ENCODE data around the gene ADPGK.
"Not testable (repeated sequence)": the region's sequence is repeated elsewhere in the genome, so short reads cannot be mapped to it uniquely, and the experiment has no call there.

Gene ADPGK

DNA sequence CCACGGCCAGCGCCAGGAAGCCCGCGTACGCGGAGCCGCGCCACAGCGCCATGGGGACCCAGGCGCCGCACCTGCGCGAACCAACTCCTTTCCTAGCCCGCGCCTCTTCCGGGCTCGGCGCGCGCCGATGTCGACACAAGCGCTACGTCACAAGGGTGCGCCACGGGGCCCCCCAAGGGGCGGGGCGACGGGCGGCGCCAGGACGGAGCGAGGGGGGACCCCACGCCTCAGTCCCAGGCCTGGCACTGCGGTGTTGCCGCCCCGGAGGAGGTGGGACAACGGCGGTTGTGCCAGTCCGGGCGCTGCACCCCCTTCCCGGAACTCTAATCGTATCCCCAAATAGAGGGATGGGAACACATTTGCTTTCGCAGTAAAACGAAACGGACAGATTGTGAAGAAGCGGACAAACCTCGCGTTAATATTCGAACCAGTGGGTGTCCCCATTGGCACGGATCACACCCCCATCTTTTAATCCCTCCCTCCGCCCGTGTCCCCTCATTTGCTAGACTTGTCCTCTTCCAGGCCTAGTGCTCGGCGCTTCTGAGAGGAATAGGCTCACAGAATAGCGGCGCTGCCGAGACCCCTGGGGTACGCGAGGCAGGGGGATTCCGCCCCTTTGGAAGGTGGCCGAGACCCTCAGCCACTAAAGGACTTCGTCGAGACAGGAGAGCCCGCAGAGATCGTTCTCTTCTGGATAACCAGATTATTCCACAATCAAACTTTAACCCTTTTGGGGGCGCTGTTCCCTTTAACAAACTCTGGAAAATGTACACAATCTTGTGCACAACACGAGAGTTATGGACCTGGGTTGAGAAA lies at the start of gene ADPGK:
Gene ADPGK (minus strand): TSS at position 119 of the 816 bp plus-strand sequence. CDS start 67 bp downstream, at position 52.
- DNase-seq (ENCODE audit: low spot score): peak; percentile 78

DNA sequence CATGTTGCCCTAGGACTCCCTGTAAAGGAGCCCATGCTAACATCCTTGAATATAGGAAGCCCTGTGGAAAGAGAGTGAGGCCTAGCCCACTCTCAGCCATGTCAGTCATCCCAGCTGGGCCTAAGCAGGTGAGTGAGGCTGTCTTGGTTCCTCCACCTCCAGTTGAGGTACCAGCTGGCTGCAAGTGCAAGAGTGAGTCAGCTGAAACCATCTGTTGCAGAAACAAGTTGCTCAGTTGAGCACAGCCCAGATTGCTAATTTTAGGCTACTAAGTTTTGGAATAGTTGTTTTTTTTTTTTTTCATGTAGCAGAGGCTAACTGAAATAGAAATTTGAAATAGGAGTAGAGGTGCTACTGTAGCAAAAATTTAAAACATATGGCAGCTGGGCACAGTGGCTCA lies 43.7 kb upstream of the ADPGK start:
- no peak for DNase-seq (ENCODE audit: low spot score)

DNA sequence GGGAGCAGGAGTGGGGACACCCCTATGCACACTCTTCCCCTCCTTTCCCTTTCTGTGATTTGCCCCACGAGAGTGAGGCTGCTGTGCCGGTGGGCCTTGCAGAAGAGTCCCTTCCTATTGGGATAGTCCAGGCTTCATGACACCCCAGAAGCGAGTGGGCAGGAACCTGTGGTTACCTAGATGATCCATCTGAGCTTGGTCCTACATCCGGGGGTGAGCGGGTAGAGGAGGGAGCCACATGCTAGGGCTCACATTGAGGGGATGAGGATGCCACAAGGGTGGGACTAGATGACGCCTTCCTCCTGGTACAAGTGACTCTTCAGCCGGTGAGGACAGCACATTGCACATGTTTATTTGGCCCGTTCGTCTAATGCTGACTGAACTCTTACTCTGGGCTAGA lies 43.1 kb upstream of the ADPGK start:
- DNase-seq (ENCODE audit: low spot score): no peak

DNA sequence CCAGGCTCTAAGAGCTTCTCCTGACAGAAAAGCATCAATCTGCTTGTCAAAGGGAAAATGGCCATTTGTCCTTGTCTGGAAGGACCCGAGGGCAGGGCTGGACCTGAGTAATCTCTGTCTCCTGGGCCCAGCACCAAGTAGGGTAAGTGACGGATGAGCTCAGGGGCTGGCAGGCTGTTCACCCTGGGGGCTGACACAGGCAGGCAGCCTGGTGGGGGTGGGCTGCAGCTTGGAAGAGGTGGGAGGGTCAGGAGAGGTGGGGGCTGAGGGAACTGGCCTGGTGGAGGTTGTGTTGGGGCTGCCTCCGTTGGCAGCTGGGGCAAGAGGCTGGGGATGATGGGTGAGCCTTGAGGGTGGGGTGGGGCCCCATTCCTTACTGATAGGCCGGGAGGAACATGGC lies 42.3 kb upstream of the ADPGK start:
- no peak for DNase-seq (ENCODE audit: low spot score)

DNA sequence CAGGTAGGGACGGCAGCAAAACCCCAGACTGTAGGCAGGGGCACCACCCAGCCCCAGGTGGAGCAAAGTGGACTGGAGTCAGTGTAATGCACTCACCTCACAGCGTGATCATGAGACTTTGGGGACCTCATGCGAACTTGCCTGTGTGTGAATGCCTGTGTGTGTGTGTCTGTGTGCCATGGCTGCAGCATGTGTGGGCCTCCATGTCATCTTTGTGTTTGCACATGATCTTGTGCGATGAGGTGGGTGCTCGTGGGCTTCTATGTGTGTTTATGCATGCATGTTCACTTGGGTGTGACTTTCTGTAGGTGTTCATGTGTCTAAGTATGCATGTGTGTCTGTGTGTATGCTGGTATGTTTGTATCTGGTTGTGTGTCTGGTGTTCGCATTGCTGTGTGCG lies 41.2 kb upstream of the ADPGK start:
- DNase-seq (ENCODE audit: low spot score): no peak

DNA sequence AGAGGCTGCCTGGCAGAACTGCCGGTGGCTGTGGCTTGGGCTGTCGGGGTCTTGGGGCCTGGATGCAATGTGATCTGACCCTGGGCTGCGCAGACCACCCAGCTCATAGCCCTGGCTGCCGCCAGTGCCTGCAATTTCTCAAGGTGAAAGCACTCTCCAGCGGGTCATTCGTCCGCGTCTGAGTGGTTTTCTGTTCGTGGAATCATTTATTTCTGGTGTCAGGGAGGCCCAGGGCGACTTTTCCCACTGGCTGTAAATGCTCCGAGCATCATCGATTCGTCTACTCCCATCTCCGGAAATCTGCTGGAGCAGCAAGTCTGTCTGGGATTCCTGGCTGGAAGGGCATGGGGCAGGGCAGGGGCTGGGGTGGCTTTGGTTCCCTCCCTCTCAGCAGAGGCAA lies 40.6 kb upstream of the ADPGK start:
- no peak for DNase-seq (ENCODE audit: low spot score)

DNA sequence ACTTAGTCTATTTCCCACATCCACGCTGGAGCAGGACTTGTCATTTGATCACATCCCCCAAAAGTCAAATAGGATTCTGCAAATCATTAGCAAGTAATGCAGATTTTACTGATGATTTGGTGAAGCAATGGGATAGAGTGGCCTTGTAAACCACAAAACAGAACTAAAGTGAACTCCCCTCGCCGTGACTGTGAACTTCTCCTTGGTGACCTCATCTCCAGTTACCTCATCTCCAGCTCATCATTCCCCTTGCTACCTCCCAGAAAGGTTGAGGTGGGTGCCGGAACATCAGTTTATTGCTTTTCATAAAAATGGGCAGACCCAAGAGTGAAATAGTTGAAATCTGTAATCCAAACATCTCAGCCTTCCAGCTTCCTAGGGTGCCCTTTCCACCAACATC lies 36.7 kb upstream of the ADPGK start:
- DNase-seq (ENCODE audit: low spot score): no peak

DNA sequence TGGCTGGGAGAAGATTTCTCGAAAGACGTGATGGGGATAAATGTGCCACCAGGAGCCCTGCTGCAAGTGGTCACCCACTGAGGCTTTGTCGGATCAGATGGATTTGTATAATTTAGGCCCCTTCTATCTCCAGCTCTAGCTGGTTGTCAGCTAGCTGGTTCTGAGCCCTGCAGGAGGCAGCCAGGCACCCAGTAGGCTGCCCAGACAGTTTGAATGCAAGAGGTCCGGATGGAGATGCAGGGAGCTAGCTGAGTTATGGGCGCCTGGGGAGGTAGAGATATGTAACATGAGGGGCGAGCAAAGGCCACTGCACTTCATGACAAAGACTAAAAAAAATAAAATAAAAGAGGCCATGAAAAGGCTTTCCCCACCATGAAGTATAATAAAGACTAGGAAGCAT lies 35.1 kb upstream of the ADPGK start:
- no peak for DNase-seq (ENCODE audit: low spot score)

DNA sequence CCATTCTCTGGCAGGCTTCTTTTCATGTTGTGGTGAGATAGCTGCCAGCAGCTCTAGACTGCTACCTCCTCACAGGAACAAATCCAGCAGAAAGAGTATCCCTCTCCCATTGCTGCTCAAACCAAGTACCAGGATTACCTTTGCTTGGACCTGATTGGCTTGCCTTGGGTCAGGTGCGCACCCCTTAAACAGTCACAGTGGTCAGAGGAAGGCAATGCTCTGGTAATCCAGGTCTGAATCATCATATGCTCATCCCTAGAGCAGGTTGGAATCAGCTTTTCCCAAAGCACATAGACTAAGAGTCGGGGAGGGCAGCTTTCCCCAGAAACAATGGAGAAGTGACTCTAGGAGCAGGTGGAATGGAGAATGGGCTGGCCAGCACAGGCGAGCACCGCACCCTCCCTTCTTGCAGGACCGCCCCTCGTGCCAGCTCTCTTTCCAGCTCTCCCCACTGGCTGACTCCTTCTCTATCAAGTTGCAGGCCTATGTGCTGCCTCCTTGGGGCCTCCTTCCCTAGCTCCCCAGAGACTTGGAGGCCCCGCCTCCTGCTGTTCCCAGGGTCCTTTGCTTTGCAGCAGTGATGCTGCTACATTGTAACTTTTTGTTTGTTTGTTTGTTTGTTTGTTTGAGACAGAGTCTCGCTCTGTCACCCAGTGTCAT lies 29.9 kb upstream of the ADPGK start:
- no peak for DNase-seq (ENCODE audit: low spot score)

DNA sequence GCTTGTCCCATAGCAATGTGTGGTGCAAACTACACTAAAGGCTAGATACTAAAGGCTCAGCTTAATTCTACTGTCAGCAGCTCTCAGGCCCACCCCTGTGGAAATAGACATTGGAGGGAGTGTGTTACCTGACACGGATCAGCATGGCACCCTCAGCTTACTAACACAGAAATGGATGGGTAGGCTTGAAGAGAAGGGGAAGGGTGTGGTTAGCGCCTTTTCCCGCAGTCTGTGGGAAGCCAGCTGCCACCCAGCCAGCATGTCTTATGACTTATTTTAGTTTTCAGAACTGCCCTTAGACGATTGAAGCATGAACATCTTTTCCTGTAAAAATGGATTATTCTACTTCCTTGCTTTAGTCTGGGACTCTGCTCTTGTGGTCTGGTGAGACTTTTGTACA lies 25.8 kb upstream of the ADPGK start:
- DNase-seq (ENCODE audit: low spot score): no peak

DNA sequence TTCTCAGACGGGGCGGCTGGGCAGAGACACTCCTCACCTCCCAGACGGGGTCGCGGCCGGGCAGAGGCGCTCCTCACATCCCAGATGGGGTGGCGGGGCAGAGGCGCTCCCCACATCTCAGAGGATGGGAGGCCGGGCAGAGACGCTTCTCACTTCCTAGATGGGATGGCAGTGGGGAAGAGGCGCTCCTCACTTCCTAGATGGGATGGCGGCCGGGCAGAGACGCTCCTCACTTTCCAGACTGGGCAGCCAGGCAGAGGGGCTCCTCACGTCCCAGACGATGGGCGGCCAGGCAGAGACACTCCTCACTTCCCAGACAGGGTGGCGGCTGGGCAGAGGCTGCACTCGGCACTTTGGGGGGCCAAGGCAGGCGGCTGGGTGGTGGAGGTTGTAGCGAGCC lies 23.8 kb upstream of the ADPGK start:
- not testable (repeated sequence) for DNase-seq (ENCODE audit: low spot score)

DNA sequence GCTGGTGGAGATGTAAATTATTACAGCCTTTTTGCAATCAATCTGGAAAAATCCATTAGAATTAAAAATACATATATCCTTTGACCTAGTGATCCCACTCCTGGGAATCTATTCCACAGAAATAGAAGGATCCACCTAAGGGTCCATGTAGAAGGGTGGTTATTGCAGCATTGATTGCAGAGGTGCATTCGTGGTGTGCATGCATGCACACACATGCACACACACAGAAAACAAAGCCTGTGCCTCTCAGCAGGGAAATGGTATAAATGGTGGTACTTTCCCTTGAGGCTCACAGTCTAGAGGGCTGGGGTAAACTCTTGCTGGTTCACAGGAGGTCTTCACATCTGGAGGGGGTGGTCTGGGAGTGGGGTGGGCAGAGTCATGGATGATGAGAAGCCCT lies 19.4 kb upstream of the ADPGK start:
- DNase-seq (ENCODE audit: low spot score): no peak

DNA sequence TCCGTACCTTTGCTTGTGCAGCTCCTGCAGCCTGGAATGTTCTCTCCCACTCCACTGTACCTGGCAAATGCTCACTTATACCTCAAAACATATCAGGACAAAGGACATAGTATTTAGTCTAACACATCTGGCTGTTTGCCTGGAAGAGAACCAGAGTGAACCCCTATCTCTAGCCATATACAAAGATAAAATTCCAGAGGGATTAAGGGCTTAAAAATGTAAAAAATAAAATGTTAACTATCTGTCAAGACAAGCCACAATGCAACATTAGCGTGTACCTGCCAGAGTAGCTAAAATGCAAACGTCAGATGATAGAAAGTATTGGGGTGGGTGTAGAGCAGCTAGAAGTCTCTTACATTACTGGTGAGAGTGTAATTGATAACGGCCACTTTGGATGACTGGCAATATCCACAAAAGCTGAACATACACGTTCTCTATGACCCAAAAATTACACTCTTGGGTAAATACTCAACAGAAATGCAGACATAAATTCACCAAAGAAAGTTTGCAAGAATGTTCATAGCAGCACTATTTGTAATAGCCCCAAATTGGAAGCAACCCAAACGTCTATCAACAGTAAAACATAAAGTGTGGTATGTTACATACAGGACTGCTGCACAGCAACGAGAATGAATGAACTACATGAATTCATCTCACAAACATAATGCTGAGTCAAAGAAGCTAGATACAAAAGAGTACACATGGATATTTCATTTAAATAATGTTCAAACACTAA lies 18.2 kb upstream of the ADPGK start:
- no peak for DNase-seq (ENCODE audit: low spot score)

DNA sequence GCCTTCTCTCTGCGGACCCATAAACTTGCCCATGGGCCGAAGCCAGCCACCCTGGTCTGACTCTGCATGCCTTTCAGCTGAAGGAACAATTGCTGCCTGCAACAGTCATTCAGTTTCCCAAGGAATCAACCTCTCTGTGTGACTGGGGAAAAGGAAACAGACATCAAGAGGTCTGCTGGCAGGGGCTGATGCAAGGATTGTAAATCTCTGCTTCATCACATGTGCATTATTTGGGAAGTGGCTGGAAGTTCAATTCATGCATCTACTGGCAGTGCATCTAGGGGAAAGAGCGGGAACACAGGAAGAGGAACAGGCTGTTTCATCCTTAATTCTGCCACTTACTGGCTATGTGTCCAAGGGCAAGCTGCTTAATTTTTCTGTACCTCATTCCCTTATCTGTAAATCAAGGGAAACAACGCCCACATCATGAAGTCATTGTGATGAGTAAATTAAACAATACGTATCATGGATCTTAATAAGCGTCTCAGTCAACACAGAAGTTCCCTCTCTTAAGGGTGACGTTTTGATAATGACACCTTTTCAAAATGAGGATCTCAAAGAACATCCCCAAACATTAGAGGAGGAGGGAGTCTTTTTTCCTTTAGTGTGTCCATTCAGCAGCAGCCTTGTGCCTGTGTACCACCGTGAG lies 17.4 kb upstream of the ADPGK start:
- DNase-seq (ENCODE audit: low spot score): no peak

DNA sequence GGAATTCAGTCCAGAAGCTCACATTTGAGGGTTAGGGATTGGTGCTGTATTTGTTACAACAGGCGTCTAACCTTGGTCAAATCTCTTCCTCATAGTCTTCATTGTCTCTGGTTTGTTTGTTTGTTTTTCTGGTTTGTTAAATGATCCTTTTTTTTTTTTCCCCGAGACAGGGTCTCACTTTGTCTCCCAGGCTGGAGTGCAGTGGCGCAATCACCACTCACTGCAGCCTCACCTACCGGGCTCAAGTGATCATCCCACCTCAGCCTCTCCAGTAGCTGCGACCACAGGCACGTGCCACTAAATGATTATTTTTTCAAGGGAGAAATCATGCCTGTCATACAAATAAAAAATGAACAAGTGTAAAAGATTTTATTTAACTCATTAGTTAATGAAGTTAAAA lies 14.3 kb upstream of the ADPGK start:
- DNase-seq (ENCODE audit: low spot score): no peak

DNA sequence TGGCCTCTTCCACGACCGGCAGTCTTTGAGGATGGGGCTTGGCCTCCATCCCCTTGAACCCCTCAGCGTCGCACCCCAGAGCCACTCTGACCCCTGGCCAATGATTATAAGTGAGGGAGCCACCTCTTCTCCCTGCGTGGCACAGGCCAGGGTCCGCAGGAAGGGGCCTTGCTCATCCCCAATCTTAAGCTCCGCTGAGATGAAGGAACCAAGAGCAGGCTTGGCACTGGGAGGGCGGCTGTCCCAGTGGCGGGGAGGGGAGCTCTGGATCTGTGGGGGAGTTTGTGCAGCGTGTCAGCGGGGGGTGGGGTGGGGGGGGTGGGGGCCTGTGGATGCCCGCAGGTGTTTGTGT lies 13.8 kb upstream of the ADPGK start:
- no peak for DNase-seq (ENCODE audit: low spot score)

DNA sequence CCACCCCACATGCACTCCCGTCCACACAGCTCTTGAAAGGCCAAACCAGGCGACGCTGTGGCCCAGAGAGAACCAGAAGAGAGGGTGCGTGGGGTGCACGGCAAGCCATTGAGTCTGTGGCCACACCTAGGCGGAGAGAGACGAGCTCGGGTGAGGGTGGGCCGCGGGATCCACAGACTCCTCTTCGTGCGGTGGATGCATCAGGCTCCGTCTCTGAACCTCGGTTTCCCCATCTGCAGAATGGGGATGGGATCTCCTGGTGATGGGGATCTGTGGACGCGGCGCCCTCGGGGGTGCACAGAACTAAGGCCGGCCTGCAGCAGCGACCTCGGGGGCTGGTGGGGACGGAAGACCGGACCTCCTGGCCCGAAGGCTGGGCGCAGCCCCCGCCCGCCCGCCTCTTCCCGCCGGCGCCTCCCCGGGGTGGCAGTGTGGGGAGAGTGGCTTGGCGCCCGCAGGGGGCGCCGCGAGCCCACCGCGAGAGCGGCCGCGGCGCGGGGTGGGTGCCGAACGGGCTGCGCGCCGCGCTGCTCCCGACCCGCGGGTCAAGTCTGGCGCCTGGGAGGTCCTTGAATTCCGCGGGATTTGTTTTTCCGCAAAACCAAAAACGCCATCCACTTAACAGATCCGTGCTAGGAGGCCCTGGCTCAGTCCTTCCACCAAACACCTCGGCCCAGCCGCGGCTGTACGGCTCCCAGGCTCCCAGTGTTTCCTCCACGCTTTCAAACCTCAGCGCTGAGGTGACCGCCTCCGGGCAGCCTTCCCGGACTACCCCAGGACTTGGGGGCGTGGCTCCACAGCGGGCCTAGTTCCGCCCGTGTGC lies 13.2 kb upstream of the ADPGK start:
- DNase-seq (ENCODE audit: low spot score): peak; percentile 3

DNA sequence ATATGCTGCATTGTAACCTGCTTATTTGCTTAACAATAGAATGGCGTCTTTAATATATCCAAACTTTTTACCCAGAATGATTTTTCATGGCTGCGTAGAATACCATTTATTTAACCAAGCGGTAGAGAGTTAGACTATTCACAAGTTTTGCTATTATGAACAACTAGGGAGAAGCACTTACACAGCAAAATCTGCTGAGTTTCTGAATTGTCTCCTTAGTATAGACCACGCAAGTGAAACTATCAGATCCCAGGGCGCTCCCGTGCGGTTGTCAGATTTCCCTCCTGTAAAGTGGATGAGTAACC lies 12.6 kb upstream of the ADPGK start:
- DNase-seq (ENCODE audit: low spot score): no peak

DNA sequence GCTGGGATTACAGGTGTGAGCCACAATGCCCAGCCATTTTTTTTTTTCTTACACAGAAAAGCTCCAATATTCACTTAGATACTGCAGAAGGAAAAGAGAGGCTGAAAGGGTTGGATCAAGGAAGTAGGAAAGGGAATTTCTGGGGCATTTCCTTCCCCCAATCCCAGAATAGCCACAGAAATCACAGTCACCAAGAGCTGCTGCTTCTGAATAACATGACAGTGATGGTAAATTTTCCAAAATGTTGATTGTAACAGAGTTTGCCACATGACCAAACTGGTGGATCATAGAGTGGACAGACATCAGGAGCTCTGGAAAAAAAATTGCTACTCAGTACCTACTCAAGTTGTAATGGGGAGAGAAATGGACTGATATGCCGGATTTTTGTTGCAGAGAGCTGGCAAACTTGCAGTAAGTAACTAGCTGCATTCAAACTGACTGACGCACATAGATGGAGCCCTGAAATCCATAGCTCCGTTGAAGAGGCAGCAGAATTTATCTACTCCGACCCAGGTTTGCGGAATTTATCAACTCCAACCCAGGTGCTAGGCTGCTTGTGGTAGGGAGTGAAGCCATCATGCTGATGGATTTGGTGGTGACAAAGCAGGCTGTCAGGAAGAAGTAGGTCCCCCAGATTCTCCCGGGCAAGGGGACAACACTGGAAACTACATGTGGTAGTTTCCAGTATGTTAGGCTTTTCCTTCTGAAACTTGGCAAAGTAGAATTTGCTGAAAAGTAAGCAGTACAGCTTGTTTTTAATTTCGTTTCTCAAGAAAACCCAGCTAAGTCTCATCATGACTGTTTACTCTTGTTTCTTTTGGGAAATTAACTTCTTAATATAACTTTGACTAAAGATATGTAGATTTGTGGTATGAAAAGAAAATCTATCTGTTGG lies 10.5 kb upstream of the ADPGK start:
- no peak for DNase-seq (ENCODE audit: low spot score)

DNA sequence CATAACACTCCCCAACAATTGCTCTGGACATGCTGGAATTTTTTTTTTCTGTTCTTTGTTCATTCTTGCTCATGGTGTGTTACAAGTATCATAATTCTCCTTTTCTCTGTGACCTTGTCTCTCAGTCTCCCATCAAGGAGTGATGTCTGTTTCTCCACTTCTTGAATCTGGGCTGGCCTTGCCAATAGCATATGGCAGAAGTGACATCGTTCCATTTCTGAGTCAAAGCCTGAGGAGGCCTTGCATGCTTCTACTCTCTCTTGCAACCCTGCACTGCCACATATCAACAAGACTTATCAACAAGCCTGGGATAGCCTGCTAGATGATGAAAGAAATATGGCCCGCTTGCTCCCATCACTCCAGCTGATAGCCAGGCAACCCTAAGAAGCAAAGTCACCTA lies 8.9 kb upstream of the ADPGK start:
- no peak for DNase-seq (ENCODE audit: low spot score)

DNA sequence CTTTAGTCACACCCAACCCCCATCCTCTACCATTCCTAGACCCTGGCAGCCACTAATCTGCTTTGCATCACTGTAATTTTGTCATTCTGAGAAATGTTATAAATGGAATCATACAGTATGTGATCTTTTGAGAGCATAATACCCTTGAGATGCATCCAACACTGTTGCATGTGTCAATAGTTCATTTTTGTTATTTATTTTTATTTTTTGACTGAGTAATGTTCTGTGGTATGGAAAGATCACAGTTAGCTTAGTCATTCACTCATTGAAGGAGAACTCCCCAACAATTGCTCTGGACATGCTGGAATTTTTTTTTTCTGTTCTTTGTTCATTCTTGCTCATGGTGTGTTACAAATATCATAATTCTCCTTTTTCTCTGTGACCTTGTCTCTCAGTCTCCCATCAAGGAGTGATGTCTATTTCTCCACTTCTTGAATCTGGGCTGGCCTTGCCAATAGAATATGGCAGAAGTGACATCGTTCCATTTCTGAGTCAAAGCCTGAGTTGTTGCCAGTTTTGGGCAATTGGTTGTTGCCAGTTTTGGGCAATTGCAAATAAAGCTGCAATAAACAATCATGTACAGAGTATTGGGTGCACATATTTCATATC lies 6.8 kb upstream of the ADPGK start:
- DNase-seq (ENCODE audit: low spot score): no peak

Measured in kidney capillary endothelial cell (primary cell).